Measurements from ENCODE around the gene TSPAN9.

The TSPAN9 gene

DNA sequence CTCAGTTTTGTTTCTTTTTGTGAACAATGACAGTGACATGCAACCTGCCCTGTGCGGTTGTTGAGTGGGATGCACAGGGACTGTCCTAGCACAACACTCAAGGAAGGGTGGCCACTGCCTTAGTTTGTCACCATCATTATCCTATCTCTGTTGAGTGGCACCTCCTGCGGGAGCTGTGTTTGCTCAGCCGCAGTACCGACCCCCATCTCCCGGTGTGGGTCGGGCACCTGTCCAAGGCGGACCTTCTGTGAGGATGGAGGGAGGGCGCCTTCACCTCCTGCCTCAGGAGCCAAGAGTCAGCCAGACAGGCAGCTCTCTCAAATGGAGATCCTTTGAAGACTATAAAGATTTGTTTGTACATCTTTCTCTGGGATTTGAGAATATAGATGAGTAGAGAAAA, 142.1 kb downstream of the TSPAN9 start:
- no peaks in the 10 kb centered on the region for H3K9me3 Mint-ChIP-seq
- no peaks in the 10 kb centered on the region for H3K36me3 Mint-ChIP-seq
- H3K4me1 Mint-ChIP-seq = no peaks in the 10 kb centered on the region
- peaks cover 10% of the 10 kb centered on the region for H3K27me3 Mint-ChIP-seq
- CTCF ChIA-PET = no interaction called here
- H3K4me3 Mint-ChIP-seq = no peak overlapping the region
- DNase-seq = no peak
- no peak overlapping the region for H3K27ac Mint-ChIP-seq

DNA sequence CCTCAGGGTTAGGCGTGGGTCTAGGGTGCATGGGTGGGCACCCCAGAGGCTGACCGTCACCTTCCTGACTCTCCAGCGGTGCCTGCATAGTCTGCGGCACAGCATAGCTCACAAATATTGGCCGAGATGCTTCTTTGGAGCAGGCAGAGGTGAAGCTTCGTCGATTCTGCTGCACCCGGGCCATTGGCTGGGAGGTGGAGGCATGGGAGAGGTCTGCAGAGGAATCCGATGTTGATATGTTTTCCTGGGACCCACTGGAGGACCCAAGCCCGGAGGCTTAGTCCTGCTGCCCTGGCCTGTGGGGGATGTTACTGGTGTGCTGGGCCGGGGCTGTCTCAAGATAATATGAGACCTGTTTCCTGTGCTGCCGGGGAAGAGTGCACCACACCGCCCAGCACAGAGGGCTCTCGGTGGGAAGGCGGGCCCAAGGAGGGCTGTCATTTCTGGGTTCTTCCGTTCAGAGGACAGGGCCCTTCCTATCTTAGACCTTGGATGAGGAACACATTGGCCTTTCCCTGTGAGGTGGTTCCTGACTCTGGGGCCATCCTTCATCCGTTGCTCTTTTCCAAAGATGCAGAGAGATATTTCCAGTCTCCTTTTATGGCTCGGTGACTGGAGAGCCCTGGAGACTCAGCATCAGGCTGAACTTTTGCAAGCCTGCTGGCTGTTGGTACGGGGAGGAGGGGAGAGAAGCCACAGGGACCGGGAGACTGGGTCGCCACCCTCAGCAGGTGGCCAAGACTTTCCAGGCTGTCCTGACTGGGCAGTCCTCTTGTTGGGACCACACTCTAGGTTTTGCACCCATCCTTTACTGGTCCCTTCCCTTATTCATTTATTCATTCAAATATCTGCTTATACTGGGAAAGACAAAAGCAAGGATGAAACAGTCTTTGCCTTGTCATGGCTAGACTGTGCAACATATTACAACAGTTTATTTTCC, 143.5 kb downstream of the TSPAN9 start:
- no peak for DNase-seq
- Mint-ChIP-seq H3K4me1 (no peaks in the 10 kb centered on the region), H3K4me3 (no peak overlapping the region), H3K9me3 (no peaks in the 10 kb centered on the region), H3K27me3 (peaks cover 15% of the 10 kb centered on the region), H3K27ac (no peak overlapping the region), H3K36me3 (no peaks in the 10 kb centered on the region)
- CTCF ChIA-PET = no interaction called here

DNA sequence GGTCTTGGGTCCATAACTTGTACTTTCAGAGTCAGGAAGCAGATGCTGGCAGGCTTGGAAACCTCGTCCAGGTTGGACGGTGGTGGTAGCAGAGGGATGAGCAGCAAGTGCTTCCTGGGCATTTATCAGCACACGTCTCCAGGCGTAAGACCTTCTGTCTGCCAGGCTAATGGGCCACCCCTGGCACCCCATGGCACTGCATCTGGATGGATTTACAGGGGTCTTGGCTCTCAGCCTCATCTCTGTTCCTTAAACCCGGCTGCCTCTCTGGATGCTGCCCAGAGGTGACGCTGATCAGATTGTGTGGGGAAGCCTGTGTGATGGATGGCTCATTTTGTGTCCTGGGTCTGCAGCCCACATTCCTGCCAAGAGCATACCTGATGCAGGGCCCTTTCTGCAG, 145.1 kb downstream of the TSPAN9 start:
- H3K36me3 Mint-ChIP-seq = no peaks in the 10 kb centered on the region
- H3K27ac Mint-ChIP-seq = no peak overlapping the region
- CTCF ChIA-PET = no interaction called here
- H3K27me3 Mint-ChIP-seq = peaks cover 20% of the 10 kb centered on the region
- no peaks in the 10 kb centered on the region for H3K4me1 Mint-ChIP-seq
- H3K4me3 Mint-ChIP-seq = no peak overlapping the region
- DNase-seq = no peak
- H3K9me3 Mint-ChIP-seq = no peaks in the 10 kb centered on the region

DNA sequence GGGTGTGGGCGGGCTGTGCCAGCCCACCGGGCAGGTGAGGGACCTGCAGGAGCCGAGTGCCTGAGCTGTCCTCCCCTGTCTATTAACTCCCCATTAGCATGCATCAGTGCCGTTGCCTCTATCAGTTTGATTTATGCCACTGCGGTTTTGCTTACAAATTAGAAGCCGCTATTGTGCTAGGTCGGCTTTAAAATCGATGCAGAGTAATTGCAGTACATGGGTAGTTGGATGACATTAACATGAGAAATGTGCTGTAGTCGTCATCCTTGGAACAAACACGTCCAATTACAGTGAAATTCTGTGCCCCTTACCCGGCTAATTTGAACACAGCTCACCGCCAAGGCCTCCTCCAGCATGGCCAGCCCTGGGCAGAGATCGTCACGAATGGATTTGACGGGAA, 145.8 kb downstream of the TSPAN9 start:
- CTCF ChIA-PET = no interaction called here
- Mint-ChIP-seq H3K27me3 (peaks cover 18% of the 10 kb centered on the region), H3K36me3 (no peaks in the 10 kb centered on the region), H3K4me3 (no peak overlapping the region), H3K4me1 (no peaks in the 10 kb centered on the region), H3K27ac (no peak overlapping the region), H3K9me3 (no peaks in the 10 kb centered on the region)
- no peak for DNase-seq

DNA sequence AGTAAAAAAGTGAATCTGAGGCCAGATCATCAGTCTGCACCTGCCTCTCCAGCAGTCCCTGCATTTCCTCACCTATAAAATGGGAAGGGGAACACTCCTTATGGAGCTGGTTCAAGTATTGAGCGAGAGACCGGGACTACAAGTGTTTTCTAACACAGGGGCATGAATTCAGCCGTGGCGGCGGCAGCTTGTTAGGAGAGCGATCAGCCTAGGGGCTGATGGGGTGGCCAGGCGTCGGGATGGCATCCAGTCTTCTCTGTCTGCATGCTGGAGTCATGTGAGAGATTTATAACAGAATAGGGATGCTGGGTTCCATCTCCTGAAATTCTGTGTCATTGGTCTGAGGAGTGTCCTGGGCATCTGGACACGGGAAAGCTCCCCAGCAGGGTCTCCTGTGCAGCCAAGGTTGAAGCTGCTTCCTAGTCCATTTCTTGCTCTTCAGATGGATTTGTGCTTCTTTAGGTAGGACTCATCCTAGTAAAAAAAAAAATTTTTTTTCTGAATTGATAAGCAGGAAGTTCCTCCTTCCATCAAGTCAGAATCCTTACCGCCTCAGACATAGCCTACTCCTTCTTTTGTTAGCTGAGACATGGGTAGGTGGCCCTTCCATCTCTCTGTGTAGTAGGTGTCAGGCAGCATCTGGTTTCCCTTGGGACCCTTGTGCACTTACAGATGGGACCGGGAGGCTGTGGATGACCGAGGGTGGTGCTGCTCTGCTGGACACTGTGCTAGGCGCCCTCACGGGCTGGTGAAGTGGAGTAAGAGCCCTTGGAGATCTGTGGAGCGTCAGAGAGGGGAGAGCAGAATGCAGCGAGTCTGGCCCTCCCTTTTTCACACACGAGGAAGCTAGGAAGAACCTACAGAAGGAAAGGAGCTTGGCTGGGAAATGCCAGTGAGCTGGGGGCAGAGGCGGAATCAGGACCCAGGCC, 146.7 kb downstream of the TSPAN9 start:
- H3K4me3 Mint-ChIP-seq = no peak overlapping the region
- H3K4me1 Mint-ChIP-seq = no peaks in the 10 kb centered on the region
- CTCF ChIA-PET = no interaction called here
- H3K9me3 Mint-ChIP-seq = no peaks in the 10 kb centered on the region
- peaks cover 20% of the 10 kb centered on the region for H3K27me3 Mint-ChIP-seq
- H3K36me3 Mint-ChIP-seq = no peaks in the 10 kb centered on the region
- DNase-seq = no peak
- no peak overlapping the region for H3K27ac Mint-ChIP-seq

DNA sequence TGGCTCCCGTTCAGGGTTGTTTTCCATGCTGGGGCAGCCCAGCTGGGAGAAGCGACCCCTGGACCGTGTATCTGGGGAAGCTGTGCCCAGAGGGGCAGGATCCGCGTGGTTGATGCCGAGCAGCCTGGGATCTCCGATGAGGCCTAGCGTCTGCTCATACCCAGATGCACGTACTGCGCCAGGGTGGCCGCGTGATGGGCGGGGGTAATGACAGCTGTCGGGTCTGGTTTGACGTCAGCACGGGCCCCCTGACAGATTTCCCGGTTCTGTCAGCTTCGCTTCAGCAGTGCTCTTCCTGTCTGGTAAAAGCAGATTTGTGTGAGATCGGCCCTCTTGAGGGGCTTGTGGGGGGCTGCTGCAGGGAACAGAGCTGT, 147.3 kb downstream of the TSPAN9 start:
- H3K4me1 Mint-ChIP-seq = no peaks in the 10 kb centered on the region
- DNase-seq = no peak
- no peaks in the 10 kb centered on the region for H3K36me3 Mint-ChIP-seq
- H3K27me3 Mint-ChIP-seq = peaks cover 20% of the 10 kb centered on the region
- no peak overlapping the region for H3K27ac Mint-ChIP-seq
- no peaks in the 10 kb centered on the region for H3K9me3 Mint-ChIP-seq
- CTCF ChIA-PET = no interaction called here
- no peak overlapping the region for H3K4me3 Mint-ChIP-seq

DNA sequence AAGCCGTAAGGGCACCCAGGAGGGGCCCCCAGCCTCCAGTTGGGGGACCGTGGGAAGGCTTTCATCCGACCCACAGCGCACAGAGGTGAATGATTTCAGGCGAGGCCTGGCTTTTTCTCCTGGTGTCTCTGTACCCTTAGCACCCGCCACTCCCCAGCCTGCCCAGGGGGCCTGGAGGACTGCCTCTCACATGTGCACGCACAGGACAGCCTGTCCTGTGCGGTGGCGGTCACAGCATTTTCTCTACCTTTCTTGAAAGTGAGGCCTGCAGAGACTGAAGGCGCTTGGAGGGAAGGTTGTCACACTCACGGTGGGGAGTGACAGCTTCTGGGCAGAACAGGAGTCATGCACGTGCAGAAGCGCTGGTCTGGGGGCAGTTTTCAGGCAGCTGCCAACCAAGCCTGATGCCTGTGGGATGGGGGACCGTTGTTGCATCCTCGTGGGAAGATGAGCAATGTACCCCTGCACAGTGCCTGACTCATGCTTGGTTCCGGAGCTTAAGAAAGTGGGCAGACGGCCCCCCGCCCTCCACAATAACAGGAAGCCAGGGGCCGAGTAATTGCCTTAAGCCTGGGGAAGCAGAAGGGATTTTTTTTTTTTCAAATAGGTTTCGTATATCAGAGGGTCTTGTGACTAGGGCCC, 148.1 kb downstream of the TSPAN9 start:
- CTCF ChIA-PET = no interaction called here
- Mint-ChIP-seq H3K4me3 (no peak overlapping the region), H3K27ac (no peak overlapping the region), H3K27me3 (peaks cover 20% of the 10 kb centered on the region), H3K4me1 (no peaks in the 10 kb centered on the region), H3K36me3 (no peaks in the 10 kb centered on the region), H3K9me3 (no peaks in the 10 kb centered on the region)
- no peak for DNase-seq

DNA sequence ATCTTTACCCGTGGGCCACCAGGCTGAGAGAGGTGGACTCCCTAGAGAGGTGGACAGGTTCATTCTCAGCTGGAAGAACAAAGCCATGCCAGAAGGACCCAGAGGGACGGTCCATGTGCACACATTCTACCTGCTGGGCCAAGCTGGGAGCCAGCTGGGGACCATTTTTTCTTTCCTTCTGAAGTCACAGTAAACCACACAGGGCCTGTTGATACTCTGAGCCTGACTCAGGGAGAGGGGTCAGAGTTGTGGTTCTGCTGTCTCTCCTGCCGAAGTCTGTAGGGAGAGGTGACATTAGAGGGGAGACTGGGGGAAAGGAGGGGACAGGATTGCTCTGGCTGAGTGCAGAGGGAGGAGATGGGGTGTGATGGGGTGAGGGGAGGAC, 148.6 kb downstream of the TSPAN9 start:
- Mint-ChIP-seq H3K27ac (no peak overlapping the region), H3K27me3 (peaks cover 20% of the 10 kb centered on the region), H3K9me3 (no peaks in the 10 kb centered on the region), H3K36me3 (no peaks in the 10 kb centered on the region), H3K4me3 (no peak overlapping the region), H3K4me1 (no peaks in the 10 kb centered on the region)
- CTCF ChIA-PET = no interaction called here
- DNase-seq = no peak

DNA sequence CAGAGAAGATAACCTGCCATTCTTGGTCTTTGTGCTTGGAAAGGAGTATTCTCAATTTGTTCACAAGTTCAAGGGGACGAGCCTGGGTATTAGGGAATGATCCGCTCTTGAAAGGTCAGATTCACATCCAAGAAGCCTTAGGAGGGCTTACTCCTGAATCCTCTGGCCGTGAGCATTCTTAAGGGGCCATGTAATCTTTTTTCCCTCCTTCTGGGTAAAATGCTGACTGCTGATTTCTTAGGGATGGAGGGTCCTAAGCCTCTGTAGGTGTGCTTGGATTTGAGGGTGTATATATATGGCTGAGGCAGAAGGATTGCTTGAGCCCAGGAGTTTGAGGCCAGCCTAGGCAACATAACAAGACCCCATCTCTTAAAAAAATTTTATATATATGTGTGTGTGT, 149.1 kb downstream of the TSPAN9 start:
- Mint-ChIP-seq H3K36me3 (no peaks in the 10 kb centered on the region), H3K4me3 (no peak overlapping the region), H3K27ac (no peak overlapping the region), H3K9me3 (no peaks in the 10 kb centered on the region), H3K27me3 (peaks cover 19% of the 10 kb centered on the region), H3K4me1 (no peaks in the 10 kb centered on the region)
- CTCF ChIA-PET = no interaction called here
- no peak for DNase-seq

DNA sequence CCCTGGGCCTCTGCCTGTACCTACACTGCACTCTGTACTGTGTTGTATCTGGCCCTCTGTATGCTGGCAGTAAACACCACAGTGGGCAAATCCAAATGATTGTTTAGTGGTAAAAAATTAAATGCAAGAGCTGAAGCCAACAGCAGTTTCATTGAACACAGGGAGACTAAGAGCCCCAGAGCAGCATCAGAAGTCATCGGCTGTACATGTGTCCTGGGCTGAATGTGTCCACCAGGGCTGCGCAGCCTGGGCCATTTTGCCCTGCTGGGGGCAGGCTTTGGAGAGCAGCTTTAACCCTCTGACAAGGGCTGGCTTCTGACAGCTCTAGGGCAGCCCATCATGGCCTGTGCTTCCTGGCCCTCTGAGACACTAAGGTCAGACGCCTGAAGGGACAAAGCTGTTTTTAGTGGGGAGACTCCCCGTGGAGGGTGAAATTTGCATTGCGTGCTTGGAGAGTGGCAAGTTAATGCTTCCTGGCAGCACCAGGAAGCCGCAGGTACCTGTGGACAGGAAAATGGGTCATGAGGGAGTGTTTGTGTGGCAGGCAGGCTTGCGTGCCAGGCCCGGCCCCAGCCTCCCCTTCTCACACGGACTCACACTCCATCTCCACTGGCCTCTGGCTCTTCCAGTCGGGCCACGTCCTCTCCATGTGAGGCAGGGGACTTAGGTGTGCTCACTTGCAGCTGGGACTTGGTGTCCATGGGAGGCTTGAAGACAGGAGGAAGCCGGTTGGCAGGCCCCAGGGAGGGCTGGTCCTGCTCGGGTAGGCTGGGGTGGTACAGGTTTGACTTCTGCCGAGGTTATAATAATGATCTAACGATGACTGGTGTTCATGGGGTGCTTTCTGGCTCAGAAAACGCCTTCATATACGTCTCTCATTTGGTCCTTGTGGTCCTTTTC, 150.1 kb downstream of the TSPAN9 start:
- Mint-ChIP-seq H3K4me1 (no peaks in the 10 kb centered on the region), H3K9me3 (no peaks in the 10 kb centered on the region), H3K27me3 (peaks cover 21% of the 10 kb centered on the region), H3K27ac (no peak overlapping the region), H3K4me3 (no peak overlapping the region), H3K36me3 (no peaks in the 10 kb centered on the region)
- no peak for DNase-seq
- CTCF ChIA-PET = no interaction called here

DNA sequence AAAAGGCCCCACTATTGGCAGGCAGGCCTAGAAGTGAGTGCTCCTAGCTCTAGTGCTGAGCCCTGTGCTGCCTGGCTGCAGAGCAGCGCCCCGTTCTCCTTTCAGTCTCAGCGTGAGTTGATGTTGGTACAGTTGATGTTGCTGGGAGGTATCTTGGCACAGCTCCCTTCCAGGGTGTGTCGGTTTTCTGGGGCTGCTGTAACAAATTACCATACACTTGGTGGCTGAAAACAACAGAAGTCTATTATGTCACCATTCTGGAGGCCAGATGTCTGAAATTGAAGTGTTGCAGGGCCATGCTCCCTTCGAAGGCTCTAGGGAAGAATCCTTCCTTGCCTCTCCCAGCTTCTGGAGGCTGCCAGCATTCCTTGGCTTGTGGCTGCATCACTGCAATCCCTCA, 151.4 kb downstream of the TSPAN9 start:
- H3K27me3 Mint-ChIP-seq = peaks cover 26% of the 10 kb centered on the region
- no peak overlapping the region for H3K4me3 Mint-ChIP-seq
- no peak overlapping the region for H3K27ac Mint-ChIP-seq
- CTCF ChIA-PET = no interaction called here
- no peak for DNase-seq
- no peaks in the 10 kb centered on the region for H3K9me3 Mint-ChIP-seq
- no peaks in the 10 kb centered on the region for H3K36me3 Mint-ChIP-seq
- H3K4me1 Mint-ChIP-seq = no peaks in the 10 kb centered on the region

DNA sequence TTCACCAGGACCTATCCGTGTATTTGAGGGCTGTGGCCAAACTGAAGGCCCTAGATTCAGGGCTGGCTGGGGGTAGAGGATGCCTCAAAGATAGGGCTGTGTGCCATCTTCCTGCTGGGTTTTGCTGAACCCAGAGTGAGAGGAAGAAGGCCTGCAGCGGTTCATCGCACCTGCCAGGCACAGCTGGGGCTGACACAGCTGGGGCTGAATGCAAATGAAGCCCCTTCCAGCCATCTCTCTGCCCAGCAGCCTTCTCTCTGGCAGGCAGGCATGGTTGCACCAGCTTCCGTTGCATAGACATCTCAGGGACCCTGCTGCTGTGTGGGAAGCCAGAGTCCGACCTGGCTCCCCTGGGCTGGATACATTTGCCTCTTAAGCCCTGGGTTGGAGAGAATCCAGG, 152.4 kb downstream of the TSPAN9 start:
- Mint-ChIP-seq H3K4me1 (no peaks in the 10 kb centered on the region), H3K4me3 (no peak overlapping the region), H3K27ac (no peak overlapping the region), H3K36me3 (no peaks in the 10 kb centered on the region), H3K27me3 (peaks cover 21% of the 10 kb centered on the region), H3K9me3 (no peaks in the 10 kb centered on the region)
- CTCF ChIA-PET = no interaction called here
- DNase-seq = no peak

DNA sequence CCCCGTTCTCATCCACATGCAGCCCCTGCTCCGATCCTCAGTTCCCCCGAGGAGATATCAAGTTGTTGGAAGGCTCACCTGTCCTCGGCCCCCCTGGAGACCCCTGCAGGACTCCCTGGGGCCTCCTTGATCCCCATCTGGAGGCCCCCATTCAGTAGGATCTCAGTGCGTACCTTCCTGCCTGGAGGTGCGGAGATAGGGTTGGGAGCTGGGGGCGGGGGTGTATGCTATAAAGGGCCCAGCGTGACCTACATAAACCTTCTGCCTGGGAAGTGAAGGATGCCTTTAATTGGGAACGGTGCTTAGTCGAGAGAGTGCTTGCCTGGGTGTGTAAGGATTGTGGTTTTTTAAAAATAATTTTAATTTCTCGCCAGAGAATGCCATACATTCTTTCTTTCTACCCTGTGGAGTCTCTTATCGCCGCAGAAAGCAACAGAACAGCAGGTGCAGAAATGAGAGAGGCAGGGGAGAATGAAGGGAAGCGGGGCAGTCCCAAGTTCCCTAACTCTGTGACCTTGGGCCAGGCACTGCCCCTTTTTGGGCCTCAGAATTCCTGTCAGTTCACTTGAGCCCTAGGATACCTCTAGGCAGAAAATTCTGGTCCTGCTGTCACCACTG, 153.7 kb downstream of the TSPAN9 start:
- H3K36me3 Mint-ChIP-seq = no peaks in the 10 kb centered on the region
- no peak for DNase-seq
- H3K27me3 Mint-ChIP-seq = peaks cover 18% of the 10 kb centered on the region
- H3K27ac Mint-ChIP-seq = no peak overlapping the region
- H3K9me3 Mint-ChIP-seq = no peaks in the 10 kb centered on the region
- no peak overlapping the region for H3K4me3 Mint-ChIP-seq
- H3K4me1 Mint-ChIP-seq = no peaks in the 10 kb centered on the region
- CTCF ChIA-PET = no interaction called here
